Mesothelial cell of epicardium (in vitro differentiated cells): ENCODE data around the gene BOK. TPM values are rescaled to one million over a fixed set of nuclear protein-coding genes. Genes with fewer than 3 reads are reported as not detected.

Source experiments
- DNase-seq, 2 experiments: peaks; one replicate each; pipeline ENCODE4 v3.0.0; 2021; ENCODE audit warnings: low spot score in 2 of 2; ENCODE audit not compliant: unreplicated experiment in 2 of 2
- H3K27ac Mint-ChIP-seq: 2 replicates; pipeline ENCODE4 v1.8.0; 2021; ENCODE audit warnings: mixed read lengths
- H3K27me3 Mint-ChIP-seq: 2 replicates; pipeline ENCODE4 v1.8.0; 2021; ENCODE audit warnings: low read depth, mixed read lengths
- H3K36me3 Mint-ChIP-seq: 2 replicates; pipeline ENCODE4 v1.8.0; 2021; ENCODE audit warnings: mixed read lengths
- H3K4me1 Mint-ChIP-seq: 2 replicates; pipeline ENCODE4 v1.8.0; 2021; ENCODE audit warnings: mixed read lengths
- H3K4me3 Mint-ChIP-seq: 2 replicates; pipeline ENCODE4 v1.8.0; 2021; ENCODE audit warnings: mild to moderate bottlenecking, moderate library complexity, mixed read lengths
- H3K9me3 Mint-ChIP-seq: 2 replicates; pipeline ENCODE4 v1.8.0; 2021; ENCODE audit warnings: mixed read lengths
- total RNA-seq: library from RNA; stranded (reverse); gene quantifications from 3 replicates; pipeline ENCODE4 v1.2.1, GENCODE V29; 2021
- TF ChIP-seq, protein P1 (sequence below): fragments of 200-600 bp; sonication (generic); IDR thresholded peaks from one replicate; pipeline ENCODE4 v1.5.0; 2021; ENCODE audit warnings: antibody characterized with exemption; ENCODE audit not compliant: unreplicated experiment

The BOK gene
- total RNA-seq, 1 donor from 2014 or later = 36.0 TPM

DNA sequence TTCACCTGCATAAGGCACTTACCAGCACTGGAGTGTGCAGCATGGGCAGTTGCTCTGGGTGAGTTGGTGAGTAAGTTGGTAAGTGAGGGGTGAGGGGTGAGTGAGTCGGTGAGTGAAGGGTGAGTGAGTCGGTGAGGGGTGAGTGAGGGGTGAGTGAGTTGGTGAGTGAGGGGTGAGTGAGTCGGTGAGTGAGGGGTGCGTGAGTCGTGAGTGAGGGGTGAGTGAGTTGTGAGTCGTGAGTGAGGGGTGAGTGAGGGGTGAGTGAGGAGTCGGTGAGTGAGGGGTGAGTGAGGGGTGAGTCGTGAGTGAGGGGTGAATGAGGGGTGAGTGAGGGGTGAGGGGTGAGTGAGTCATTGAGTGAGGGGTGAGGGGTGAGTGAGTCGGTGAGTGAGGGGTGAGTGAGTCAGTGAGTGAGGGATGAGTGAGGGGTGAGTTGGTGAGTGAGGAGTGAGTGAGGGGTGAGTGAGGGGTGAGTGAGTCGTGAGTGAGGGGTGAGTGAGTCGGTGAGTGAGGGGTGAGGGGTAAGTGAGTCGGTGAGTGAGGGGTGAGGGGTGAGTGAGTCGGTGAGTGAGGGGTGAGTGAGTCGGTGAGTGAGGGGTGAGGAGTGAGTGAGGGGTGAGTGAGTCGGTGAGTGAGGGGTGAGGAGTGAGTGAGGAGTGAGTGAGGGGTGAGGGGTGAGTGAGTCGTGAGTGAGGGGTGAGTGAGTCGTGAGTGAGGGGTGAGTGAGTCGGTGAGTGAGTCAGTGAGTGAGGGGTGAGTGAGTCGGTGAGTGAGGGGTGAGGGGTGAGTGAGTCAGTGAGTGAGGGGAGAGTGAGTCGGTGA lies 61.3 kb downstream of the BOK start:
- peaks cover 19% of the 10 kb centered on the region for H3K36me3 Mint-ChIP-seq
- H3K4me1 Mint-ChIP-seq = peaks cover 9% of the 10 kb centered on the region
- H3K27ac Mint-ChIP-seq = no peak overlapping the region
- no peak overlapping the region for H3K4me3 Mint-ChIP-seq
- H3K9me3 Mint-ChIP-seq = peaks cover 9% of the 10 kb centered on the region
- TF ChIP-seq, protein P1, sequence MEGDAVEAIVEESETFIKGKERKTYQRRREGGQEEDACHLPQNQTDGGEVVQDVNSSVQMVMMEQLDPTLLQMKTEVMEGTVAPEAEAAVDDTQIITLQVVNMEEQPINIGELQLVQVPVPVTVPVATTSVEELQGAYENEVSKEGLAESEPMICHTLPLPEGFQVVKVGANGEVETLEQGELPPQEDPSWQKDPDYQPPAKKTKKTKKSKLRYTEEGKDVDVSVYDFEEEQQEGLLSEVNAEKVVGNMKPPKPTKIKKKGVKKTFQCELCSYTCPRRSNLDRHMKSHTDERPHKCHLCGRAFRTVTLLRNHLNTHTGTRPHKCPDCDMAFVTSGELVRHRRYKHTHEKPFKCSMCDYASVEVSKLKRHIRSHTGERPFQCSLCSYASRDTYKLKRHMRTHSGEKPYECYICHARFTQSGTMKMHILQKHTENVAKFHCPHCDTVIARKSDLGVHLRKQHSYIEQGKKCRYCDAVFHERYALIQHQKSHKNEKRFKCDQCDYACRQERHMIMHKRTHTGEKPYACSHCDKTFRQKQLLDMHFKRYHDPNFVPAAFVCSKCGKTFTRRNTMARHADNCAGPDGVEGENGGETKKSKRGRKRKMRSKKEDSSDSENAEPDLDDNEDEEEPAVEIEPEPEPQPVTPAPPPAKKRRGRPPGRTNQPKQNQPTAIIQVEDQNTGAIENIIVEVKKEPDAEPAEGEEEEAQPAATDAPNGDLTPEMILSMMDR = no peak
- no peak for DNase-seq
- no peaks in the 10 kb centered on the region for H3K27me3 Mint-ChIP-seq

DNA sequence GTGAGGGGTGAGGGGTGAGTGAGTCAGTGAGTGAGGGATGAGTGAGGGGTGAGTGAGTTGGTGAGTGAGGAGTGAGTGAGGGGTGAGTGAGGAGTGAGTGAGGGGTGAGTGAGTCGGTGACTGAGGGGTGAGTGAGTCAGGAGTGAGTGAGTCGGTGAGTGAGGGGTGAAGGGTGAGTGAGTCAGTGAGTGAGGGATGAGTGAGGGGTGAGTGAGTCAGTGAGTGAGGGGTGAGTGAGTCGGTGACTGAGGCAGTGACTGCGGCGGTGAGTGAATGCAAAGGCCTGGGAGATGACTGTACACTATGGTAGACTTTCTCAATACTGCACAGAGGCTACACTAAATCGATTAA lies 61.8 kb downstream of the BOK start:
- TF ChIP-seq, protein P1 = no peak
- H3K9me3 Mint-ChIP-seq = peaks cover 9% of the 10 kb centered on the region
- no peak overlapping the region for H3K4me3 Mint-ChIP-seq
- H3K4me1 Mint-ChIP-seq = peaks cover 5% of the 10 kb centered on the region
- H3K27ac Mint-ChIP-seq = no peak overlapping the region
- peaks cover 19% of the 10 kb centered on the region for H3K36me3 Mint-ChIP-seq
- DNase-seq = no peak
- H3K27me3 Mint-ChIP-seq = no peaks in the 10 kb centered on the region

Other genes starting within 250 kb of the BOK start
- gene HDLBP, start 243.1 kb upstream of the BOK start, total RNA-seq = 479 to 484 TPM (median 480 TPM) in 3 replicates
- gene SEPTIN2, start 242.8 kb upstream of the BOK start, total RNA-seq = 507 to 522 TPM (median 508 TPM) in 3 replicates
- 54.9 to 55.1 TPM (median 54.9 TPM) in 3 replicates for gene FARP2, start 202.5 kb upstream of the BOK start, total RNA-seq
- 183 to 193 TPM (median 192 TPM) in 3 replicates for gene STK25, start 50.2 kb upstream of the BOK start, total RNA-seq
- 45.7 to 51.5 TPM (median 50.1 TPM) in 3 replicates for gene THAP4, start 78.4 kb downstream of the BOK start, total RNA-seq
- 125 to 135 TPM (median 133 TPM) in 3 replicates for gene ATG4B, start 78.9 kb downstream of the BOK start, total RNA-seq
- 32.1 to 36.5 TPM (median 35.0 TPM) in 3 replicates for gene DTYMK, start 128.1 kb downstream of the BOK start, total RNA-seq
- 50.8 to 56.9 TPM (median 51.8 TPM) in 3 replicates for gene ING5, start 143.3 kb downstream of the BOK start, total RNA-seq
- 55.5 to 60.3 TPM (median 56.6 TPM) in 3 replicates for gene D2HGDH, start 175.9 kb downstream of the BOK start, total RNA-seq
- 0.86 to 1.1 TPM (median 1.1 TPM) in 3 replicates for gene GAL3ST2, start 218.1 kb downstream of the BOK start, total RNA-seq